Transverse colon (tissue), 4 donors: ENCODE data around the gene RBFOX2.
A peak's percentile ranks its signal among the peaks of the same experiment; 100 is the strongest.

Experiments used
- CTCF ChIP-seq, 5 experiments: fragments of 200-600 bp in 3 of 5; fragments of 450-650 bp in 2 of 5; sonication (generic) in 3 of 5; IDR thresholded peaks; 1 replicate in 2 of 5; 2 replicates in 3 of 5; pipeline ENCODE4 v1.5.1; 2016 to 2017; ENCODE audit warnings: antibody characterized with exemption in 5 of 5, inconsistent platforms in 3 of 5, mild to moderate bottlenecking in 2 of 5, moderate library complexity in 1 of 5
- POLR2A ChIP-seq: fragments of 450-650 bp; IDR thresholded peaks from one replicate; pipeline ENCODE4 v1.6.1; 2016; ENCODE audit warnings: antibody characterized with exemption, mild to moderate bottlenecking, moderate library complexity
- POLR2AphosphoS5 ChIP-seq, 3 donors: sonication (generic); formaldehyde crosslinking; IDR thresholded peaks; one replicate each; pipeline ENCODE4 v1.6.1; 2016; ENCODE audit warnings: antibody characterized with exemption in 3 of 3

GRCh38 chr22:35846804-35847203 is 181.8 kb downstream of the RBFOX2 start:
- TF ChIP-seq CTCF (IDR thresholded peaks at IDR 0.05) (no peak), POLR2A (no peak), POLR2AphosphoS5 (IDR thresholded peaks at IDR 0.05) (peak in 1 of 3 donors; percentile 34)
